GM19043 (cell line): ENCODE results near the gene SFT2D3.

ENCODE experiments used
- ATAC-seq: cut with Tn5 transposase; IDR thresholded peaks from one replicate; pipeline ENCODE4 v1.9.1; 2021; ENCODE audit warnings: low read depth; ENCODE audit not compliant: unreplicated experiment

Gene SFT2D3

DNA sequence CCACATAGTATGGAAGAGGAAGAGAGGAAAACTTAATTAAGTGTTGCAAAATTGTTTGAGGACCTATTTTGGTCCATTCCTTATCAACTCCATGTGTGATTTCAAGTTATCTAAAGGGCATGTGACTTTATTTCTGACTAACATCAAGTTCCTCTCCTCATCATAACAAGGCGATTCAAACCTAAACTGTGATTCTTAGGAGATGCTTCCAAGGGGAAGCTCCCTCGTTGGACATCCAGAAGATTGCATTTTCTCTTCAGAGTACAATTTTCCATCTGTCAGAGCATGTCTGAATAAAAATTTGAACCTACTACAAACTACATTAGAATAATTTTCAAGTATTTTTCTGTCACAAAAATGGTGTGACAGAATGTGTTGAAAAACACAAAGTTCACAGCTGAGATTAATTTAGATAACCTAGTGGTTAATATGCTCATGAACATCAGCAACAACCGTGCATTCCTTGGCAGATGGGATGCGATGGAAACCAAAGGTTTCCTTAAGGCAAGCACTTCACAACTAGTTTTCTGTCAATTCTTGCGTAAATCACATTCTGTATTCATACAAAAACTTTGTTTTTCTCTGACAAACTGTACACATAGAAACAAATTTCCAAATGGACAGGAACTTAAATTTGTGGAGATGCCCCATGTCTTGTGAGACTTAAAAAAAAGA, 4.2 kb downstream of the SFT2D3 start:
- no peak for ATAC-seq

GRCh38 chr2:127706215-127706990, 5.1 kb downstream of the SFT2D3 start:
- no peak for ATAC-seq

GRCh38 chr2:127707890-127708648, 6.8 kb downstream of the SFT2D3 start:
- ATAC-seq, result no peak

DNA sequence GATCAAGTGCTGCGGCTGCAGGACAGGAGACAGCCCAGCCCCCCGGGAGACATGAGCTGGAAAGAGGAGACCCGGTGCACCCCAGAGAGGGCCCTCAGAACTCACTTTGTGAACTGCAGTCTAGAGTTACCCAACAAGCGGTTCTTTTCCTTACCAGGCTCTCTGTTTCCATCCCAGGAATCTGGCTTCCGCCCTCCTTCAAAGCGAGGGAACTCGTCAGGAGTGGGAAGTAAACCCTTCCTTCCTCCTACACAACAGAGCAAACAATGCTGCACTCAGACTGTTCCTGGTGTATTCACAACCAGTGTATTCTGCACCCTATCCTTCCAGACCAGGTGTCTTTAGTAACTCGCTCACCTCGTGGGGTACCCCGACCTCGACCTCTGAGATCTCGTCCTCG, 8.0 kb downstream of the SFT2D3 start:
- no peak for ATAC-seq

DNA sequence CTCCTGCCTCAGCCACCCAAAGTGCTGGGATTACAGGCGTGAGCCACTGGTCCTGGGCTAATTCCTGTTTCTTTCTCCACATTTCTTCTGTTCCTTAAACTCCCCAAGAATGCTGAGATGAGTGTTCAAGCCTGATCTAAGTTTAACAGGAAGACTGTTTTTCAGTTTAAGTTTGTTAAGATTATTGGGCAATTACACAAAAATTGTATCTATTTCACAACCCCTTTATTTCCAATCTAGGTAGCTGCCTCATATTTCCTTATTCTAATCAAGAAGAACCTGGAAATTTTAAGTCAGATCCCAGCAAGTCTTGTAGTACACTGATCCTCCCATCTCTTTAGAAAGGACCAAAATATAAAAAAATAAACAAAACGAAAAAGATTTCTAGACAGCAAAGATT, 11.7 kb downstream of the SFT2D3 start:
- no peak for ATAC-seq

DNA sequence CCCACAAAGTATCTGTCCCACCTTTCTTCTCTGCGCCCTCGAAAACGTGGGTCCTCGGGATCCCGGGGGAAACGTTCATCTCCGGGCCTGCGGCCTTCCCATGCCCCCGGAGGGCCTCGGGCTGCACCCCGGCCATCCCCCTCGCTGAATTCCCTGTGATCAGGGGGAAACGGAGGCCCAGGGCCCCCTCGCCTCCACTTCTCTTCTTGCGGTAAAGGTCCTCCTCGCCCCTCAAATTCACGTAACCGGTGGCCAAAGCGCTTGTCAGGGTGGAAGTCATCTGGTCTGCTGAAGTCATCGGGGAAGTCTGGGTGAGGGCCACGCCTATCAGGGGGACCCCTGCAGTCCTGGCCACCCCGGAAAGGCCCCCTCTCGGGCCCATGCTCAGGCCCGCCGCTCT, 12.3 kb downstream of the SFT2D3 start:
- ATAC-seq, result no peak

DNA sequence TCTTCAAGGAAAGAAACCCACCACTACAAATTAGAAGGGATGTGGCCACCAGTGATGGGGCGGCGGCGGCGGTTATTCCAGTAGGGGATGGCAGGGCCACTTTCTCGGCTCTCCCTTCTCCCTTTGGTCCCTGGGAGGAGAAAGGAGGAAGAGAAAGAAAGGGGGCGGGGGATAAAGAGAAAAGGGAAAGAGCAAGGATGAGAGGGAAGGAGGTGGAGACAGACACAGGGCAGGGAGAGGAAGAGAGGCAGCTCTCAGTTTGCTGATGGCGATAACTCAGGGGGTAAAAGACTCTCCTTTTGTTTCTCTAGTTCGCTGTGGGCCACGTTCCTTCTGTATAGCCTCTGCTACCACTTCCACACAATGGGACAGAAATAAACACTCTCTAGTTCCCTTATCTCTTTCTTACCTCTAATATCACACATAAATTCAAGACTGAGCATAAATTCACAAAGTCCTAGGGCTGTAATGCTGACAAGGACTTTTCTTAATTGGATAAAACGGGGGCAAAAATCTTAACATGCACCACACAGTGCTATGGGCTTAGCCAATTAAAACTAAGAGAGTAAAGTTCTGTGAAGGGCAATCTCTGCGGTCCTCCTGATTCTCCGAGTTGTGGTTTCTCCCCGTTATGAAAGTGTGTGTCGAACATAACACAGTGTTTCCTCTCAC, 14.6 kb downstream of the SFT2D3 start:
- no peak for ATAC-seq

DNA sequence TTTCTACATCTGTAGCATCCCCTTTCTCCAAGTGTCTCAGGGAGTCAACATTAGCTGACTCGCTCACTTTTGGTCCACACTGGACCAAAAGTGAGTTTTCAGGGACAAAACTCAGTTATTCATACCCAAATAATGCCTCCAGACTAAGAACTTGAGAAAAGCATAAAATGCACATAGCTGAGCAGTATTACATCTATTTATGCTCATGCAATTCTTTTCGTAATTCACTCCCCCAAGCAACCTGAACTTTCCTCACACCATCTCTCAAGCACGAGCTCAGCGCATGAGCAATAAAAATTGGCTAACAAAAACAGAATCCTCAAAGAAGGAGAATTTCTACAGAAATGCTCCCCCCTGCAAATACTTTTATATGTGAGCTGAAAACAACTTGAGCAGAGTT, 17.0 kb downstream of the SFT2D3 start:
- ATAC-seq, result no peak

- no peak for ATAC-seq
Observed at GRCh38 chr2:127719301-127720218, 18.3 kb downstream of the SFT2D3 start.

GRCh38 chr2:127721311-127721977, 20.1 kb downstream of the SFT2D3 start:
- no peak for ATAC-seq

GRCh38 chr2:127721978-127722355, 20.7 kb downstream of the SFT2D3 start:
- no peak for ATAC-seq

DNA sequence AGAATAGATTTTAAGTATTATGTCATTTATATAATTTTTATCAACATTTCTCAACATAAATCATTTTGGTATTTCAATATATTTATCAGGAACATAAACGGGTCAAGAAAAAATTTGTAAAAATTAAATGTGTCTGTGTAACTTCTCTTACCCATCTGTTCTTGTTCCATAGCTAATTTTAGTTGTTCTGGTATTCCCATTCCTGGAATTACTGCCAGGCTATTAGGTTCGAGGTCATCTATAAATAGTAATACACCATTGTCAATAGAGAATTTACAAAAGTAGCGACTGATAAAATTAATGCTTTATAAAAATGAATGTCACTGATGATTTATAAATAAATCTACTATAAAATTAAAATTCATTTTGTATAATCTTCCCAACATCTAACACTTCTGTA, 21.5 kb downstream of the SFT2D3 start:
- no peak for ATAC-seq

- ATAC-seq, result no peak
Observed at GRCh38 chr2:127726158-127726880, 25.0 kb downstream of the SFT2D3 start.

- no peak for ATAC-seq
Observed at GRCh38 chr2:127733113-127733815, 32.0 kb downstream of the SFT2D3 start.

DNA sequence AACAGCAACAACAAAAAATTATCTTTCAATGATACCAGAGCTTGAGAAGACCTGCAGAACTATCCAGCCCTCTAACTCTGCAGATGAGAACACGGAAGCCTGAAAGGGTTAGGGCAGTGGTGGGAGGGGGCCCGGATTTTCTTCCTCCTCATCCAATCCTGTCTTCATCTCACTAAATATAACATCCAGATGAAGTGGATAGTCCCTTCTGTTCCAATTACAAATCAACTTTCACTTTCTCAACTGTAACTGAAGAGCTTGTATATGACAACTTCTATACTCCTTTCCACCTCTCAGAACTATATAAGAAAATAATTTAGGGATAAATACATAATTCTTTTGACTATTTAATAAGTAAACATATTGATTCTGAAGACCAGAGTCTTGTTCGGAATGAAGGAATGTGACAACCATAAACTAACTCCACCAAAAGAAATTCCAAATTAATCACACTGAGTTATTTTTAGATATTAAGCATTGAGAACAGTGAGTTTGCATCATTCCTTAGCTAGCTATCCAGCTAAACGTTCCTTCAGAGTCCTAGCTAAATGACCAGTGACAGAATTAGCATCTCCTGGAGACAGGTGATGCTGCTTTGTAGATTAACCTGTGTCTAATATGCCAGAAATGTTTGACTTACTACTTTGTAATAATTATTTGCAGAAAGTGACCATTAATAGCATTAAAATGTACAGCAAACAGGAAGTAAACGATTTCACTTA, 32.7 kb downstream of the SFT2D3 start:
- no peak for ATAC-seq

DNA sequence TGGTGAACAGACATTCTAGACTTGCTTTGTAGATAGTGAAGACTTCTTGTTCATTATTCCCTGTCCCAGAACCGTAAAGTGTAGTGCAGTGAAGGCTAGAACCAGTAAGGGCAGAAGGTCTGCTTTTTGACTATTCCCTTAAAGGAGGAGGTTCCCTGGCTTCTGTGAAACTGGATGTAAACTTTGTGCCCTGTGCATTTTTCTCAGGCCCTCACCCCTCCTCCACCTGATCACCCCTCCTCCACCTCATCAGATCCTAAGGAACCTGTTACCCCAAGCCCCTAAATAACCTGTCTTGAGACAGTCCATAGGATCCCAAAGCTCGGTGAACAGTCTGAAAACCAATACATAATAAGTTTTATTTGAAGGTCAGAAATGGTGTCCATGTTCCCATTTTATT, 33.7 kb downstream of the SFT2D3 start:
- peak; percentile 12 for ATAC-seq

- peak; percentile 76 for ATAC-seq
Observed at GRCh38 chr2:127735537-127736399, 34.5 kb downstream of the SFT2D3 start.
